SK-N-SH treated with all-trans-retinoic acid at 6 μM for 48 hours (cell line): Measurements from ENCODE around the gene STIM2.

Experiments used
- ATAC-seq: fragments of 200-7000 bp; cut with Tn5 transposase; 3 replicates; pipeline ENCODE4 v1.9.1; 2020; ENCODE audit warnings: mild to moderate bottlenecking, moderate library complexity
- ARNTL ChIP-seq: fragments of 450-650 bp; formaldehyde crosslinking; IDR thresholded peaks from 2 replicates; pipeline ENCODE4 v1.5.0; 2020; ENCODE audit warnings: low read depth, mild to moderate bottlenecking, moderate library complexity, borderline replicate concordance
- BACH2 ChIP-seq: fragments of 250-450 bp; sonication (Bioruptor Pico); IDR thresholded peaks from 2 replicates; pipeline ENCODE4 v1.9.0; 2021; ENCODE audit warnings: mild to moderate bottlenecking, borderline replicate concordance
- CREB5 ChIP-seq: fragments of 250-450 bp; sonication (Bioruptor Pico); IDR thresholded peaks from 2 replicates; pipeline ENCODE4 v1.5.1; 2020; ENCODE audit warnings: low read depth, mild to moderate bottlenecking, moderate library complexity
- ESRRG ChIP-seq: fragments of 250-450 bp; sonication (Bioruptor Pico); IDR thresholded peaks from 2 replicates; pipeline ENCODE4 v1.6.1; 2021; ENCODE audit warnings: mild to moderate bottlenecking
- GLIS3 ChIP-seq: fragments of 250-450 bp; sonication (Bioruptor Pico); IDR thresholded peaks from 2 replicates; pipeline ENCODE4 v1.5.0; 2020; ENCODE audit warnings: mild to moderate bottlenecking, moderate library complexity
- ISL1 ChIP-seq: fragments of 250-450 bp; sonication (Bioruptor Pico); IDR thresholded peaks from 2 replicates; pipeline ENCODE4 v2.1.2; 2022; ENCODE audit warnings: mild to moderate bottlenecking, moderate library complexity
- OSR1 ChIP-seq: fragments of 250-450 bp; sonication (Bioruptor Pico); IDR thresholded peaks from 2 replicates; pipeline ENCODE4 v1.8.0; 2022; ENCODE audit warnings: moderate library complexity, mild to moderate bottlenecking, inconsistent platforms
- PATZ1 ChIP-seq: fragments of 250-450 bp; sonication (Bioruptor Pico); IDR thresholded peaks from 2 replicates; pipeline ENCODE4 v1.8.0; 2020; ENCODE audit warnings: mild to moderate bottlenecking, moderate library complexity, borderline replicate concordance
- POU6F1 ChIP-seq: fragments of 250-450 bp; sonication (Bioruptor Pico); IDR thresholded peaks from 2 replicates; pipeline ENCODE4 v1.8.0; 2021; ENCODE audit warnings: low read depth, mild to moderate bottlenecking, moderate library complexity, borderline replicate concordance
- PPARA ChIP-seq: fragments of 250-450 bp; sonication (Bioruptor Pico); IDR thresholded peaks from 2 replicates; pipeline ENCODE4 v1.5.0; 2020; ENCODE audit warnings: mild to moderate bottlenecking, borderline replicate concordance
- RARB ChIP-seq: fragments of 250-450 bp; sonication (Bioruptor Pico); IDR thresholded peaks from 2 replicates; pipeline ENCODE4 v1.8.0; 2021; ENCODE audit warnings: mild to moderate bottlenecking, moderate library complexity
- SNAI2 ChIP-seq: fragments of 250-450 bp; sonication (Bioruptor Pico); IDR thresholded peaks from 2 replicates; pipeline ENCODE4 v1.5.0; 2020; ENCODE audit warnings: mild to moderate bottlenecking, moderate library complexity
- TCF4 ChIP-seq: fragments of 250-450 bp; sonication (Bioruptor Pico); IDR thresholded peaks from 2 replicates; pipeline ENCODE4 v1.8.0; 2021; ENCODE audit warnings: mild to moderate bottlenecking, moderate library complexity, borderline replicate concordance
- TOX ChIP-seq: fragments of 250-450 bp; sonication (Bioruptor Pico); IDR thresholded peaks from 2 replicates; pipeline ENCODE4 v1.8.0; 2021; ENCODE audit warnings: mild to moderate bottlenecking, moderate library complexity, borderline replicate concordance
- ZC3H10 ChIP-seq: fragments of 250-450 bp; sonication (Bioruptor Pico); IDR thresholded peaks from 2 replicates; pipeline ENCODE4 v1.5.1; 2021; ENCODE audit warnings: mild to moderate bottlenecking, moderate library complexity
- ZNF565 ChIP-seq: fragments of 450-650 bp; formaldehyde crosslinking; conservative IDR thresholded peaks from 2 replicates; pipeline ENCODE4 v1.5.0; 2020; ENCODE audit warnings: low read depth, mild to moderate bottlenecking, moderate library complexity
- ZNF70 ChIP-seq: fragments of 450-650 bp; formaldehyde crosslinking; IDR thresholded peaks from 2 replicates; pipeline ENCODE4 v1.5.0; 2020; ENCODE audit warnings: mild to moderate bottlenecking, moderate library complexity
- ZNF8 ChIP-seq: fragments of 450-650 bp; formaldehyde crosslinking; IDR thresholded peaks from 2 replicates; pipeline ENCODE4 v1.5.0; 2020; ENCODE audit warnings: mild to moderate bottlenecking, moderate library complexity

Gene STIM2

GRCh38 chr4:26863512-26863911 is 2.9 kb downstream of the STIM2 start:
- no peak for ATAC-seq
- TF ChIP-seq ZNF565 (CRISPR knock-in tag) = no peak
- TF ChIP-seq ZNF8 = no peak
- TF ChIP-seq TCF4 (CRISPR knock-in tag) = no peak
- TF ChIP-seq RARB (CRISPR knock-in tag) = no peak
- no peak for TF ChIP-seq OSR1 (CRISPR knock-in tag)
- no peak for TF ChIP-seq TOX (CRISPR knock-in tag)
- no peak for TF ChIP-seq ARNTL
- no peak for TF ChIP-seq ZC3H10 (CRISPR knock-in tag)
- no peak for TF ChIP-seq PATZ1 (CRISPR knock-in tag)
- TF ChIP-seq GLIS3 = no peak
- TF ChIP-seq ZNF70 = no peak
- TF ChIP-seq ESRRG (CRISPR knock-in tag) = no peak

- ATAC-seq = no peak
- TF ChIP-seq POU6F1 (no peak), ARNTL (no peak), CREB5 (CRISPR knock-in tag) (no peak), OSR1 (CRISPR knock-in tag) (no peak), ZC3H10 (CRISPR knock-in tag) (no peak), BACH2 (CRISPR knock-in tag) (no peak)
Observed at GRCh38 chr4:26864899-26865298, 4.3 kb downstream of the STIM2 start.

GRCh38 chr4:26866203-26866602 is 5.6 kb downstream of the STIM2 start:
- no peak for TF ChIP-seq PATZ1 (CRISPR knock-in tag)
- no peak for ATAC-seq

GRCh38 chr4:26866781-26867180 is 6.1 kb downstream of the STIM2 start:
- ATAC-seq = no peak
- TF ChIP-seq SNAI2 (CRISPR knock-in tag) (no peak), BACH2 (CRISPR knock-in tag) (no peak), PATZ1 (CRISPR knock-in tag) (no peak), ZC3H10 (CRISPR knock-in tag) (no peak), ZNF565 (CRISPR knock-in tag) (no peak), GLIS3 (no peak), CREB5 (CRISPR knock-in tag) (no peak), PPARA (CRISPR knock-in tag) (no peak), ESRRG (CRISPR knock-in tag) (no peak), ISL1 (CRISPR knock-in tag) (no peak), ARNTL (no peak), RARB (CRISPR knock-in tag) (no peak), TOX (CRISPR knock-in tag) (no peak), ZNF70 (no peak), TCF4 (CRISPR knock-in tag) (no peak), OSR1 (CRISPR knock-in tag) (no peak)
- TF ChIP-seq, all 23 proteins: peak for 0
